Measurements from ENCODE around the gene TRAPPC3. TPM values are rescaled to one million over a fixed set of nuclear protein-coding genes. Genes with fewer than 3 reads are reported as not detected.

TRAPPC3 gene
- total and polyA plus RNA-seq, 4 donors: 59.7 to 83.4 (median 80.9) TPM

GRCh38 chr1:36128126-36128904 is 21.0 kb downstream of the TRAPPC3 start:
- no peak overlapping the region for H3K4me3 ChIP-seq (ENCODE audit: low read depth, low read length)

GRCh38 chr1:36126797-36127500 is 22.3 kb downstream of the TRAPPC3 start:
- no peak for DNase-seq (ENCODE audit: low read depth in 4 of 6, low spot score in 6 of 6)
- Histone ChIP-seq H3K36me3 (ENCODE audit: control insufficient read depth, insufficient read depth, low read length) (no peaks in the 10 kb centered on the region), H3K4me3 (ENCODE audit: low read depth, low read length) (no peak overlapping the region), H3K9me3 (ENCODE audit: control insufficient read depth, insufficient read depth, low read length) (no peaks in the 10 kb centered on the region), H3K27ac (ENCODE audit: low read depth, low read length) (no peak overlapping the region), H3K4me1 (ENCODE audit: control insufficient read depth, insufficient read depth, low read length) (peaks cover 25% of the 10 kb centered on the region), H3K27me3 (ENCODE audit: control insufficient read depth, insufficient read depth, low read length) (peaks cover 30% of the 10 kb centered on the region)
- 65% methylated on average over 5 of the region's 7 CpGs for WGBS (ENCODE audit: insufficient coverage)

More at GRCh38 chr1:36128126-36128904, 21.0 kb downstream of the TRAPPC3 start:
- Histone ChIP-seq H3K4me1 (ENCODE audit: control insufficient read depth, insufficient read depth, low read length) (peaks cover 21% of the 10 kb centered on the region), H3K36me3 (ENCODE audit: control insufficient read depth, insufficient read depth, low read length) (no peaks in the 10 kb centered on the region), H3K9me3 (ENCODE audit: control insufficient read depth, insufficient read depth, low read length) (no peaks in the 10 kb centered on the region), H3K27ac (ENCODE audit: low read depth, low read length) (no peak overlapping the region), H3K27me3 (ENCODE audit: control insufficient read depth, insufficient read depth, low read length) (peaks cover 25% of the 10 kb centered on the region)
- WGBS (ENCODE audit: insufficient coverage): 84% methylated on average over 9 of the region's 11 CpGs
- no peak for DNase-seq (ENCODE audit: low read depth in 4 of 6, low spot score in 6 of 6)

- Histone ChIP-seq H3K36me3 (ENCODE audit: control insufficient read depth, insufficient read depth, low read length) (no peaks in the 10 kb centered on the region), H3K27me3 (ENCODE audit: control insufficient read depth, insufficient read depth, low read length) (peaks cover 30% of the 10 kb centered on the region), H3K4me1 (ENCODE audit: control insufficient read depth, insufficient read depth, low read length) (peaks cover 25% of the 10 kb centered on the region), H3K4me3 (ENCODE audit: low read depth, low read length) (no peak overlapping the region), H3K27ac (ENCODE audit: low read depth, low read length) (peak overlapping the region; percentile 52), H3K9me3 (ENCODE audit: control insufficient read depth, insufficient read depth, low read length) (no peaks in the 10 kb centered on the region)
- WGBS (ENCODE audit: insufficient coverage): 77% methylated on average over 21 of the region's 21 CpGs
- no peak for DNase-seq (ENCODE audit: low read depth in 4 of 6, low spot score in 6 of 6)
Measured at GRCh38 chr1:36126005-36126716, 23.1 kb downstream of the TRAPPC3 start.

GRCh38 chr1:36125129-36125991 is 23.9 kb downstream of the TRAPPC3 start, which contains the start of gene COL8A2:
Gene COL8A2, minus strand, starts transcription at chr1:36125222. Its CDS starts 24,980 bp downstream, at chr1:36100242.
- no peak for DNase-seq (ENCODE audit: low read depth in 4 of 6, low spot score in 6 of 6)
- Histone ChIP-seq H3K4me1 (ENCODE audit: control insufficient read depth, insufficient read depth, low read length) (peaks cover 25% of the 10 kb centered on the region), H3K4me3 (ENCODE audit: low read depth, low read length) (peak within 1 kb of the TSS; percentile 21), H3K27me3 (ENCODE audit: control insufficient read depth, insufficient read depth, low read length) (peaks cover 30% of the 10 kb centered on the region), H3K9me3 (ENCODE audit: control insufficient read depth, insufficient read depth, low read length) (no peaks in the 10 kb centered on the region), H3K27ac (ENCODE audit: low read depth, low read length) (peak within 1 kb of the TSS; percentile 52), H3K36me3 (ENCODE audit: control insufficient read depth, insufficient read depth, low read length) (no peaks in the 10 kb centered on the region)
- 8% methylated on average over 76 of the region's 77 CpGs for WGBS (ENCODE audit: insufficient coverage)

- H3K4me3 ChIP-seq (ENCODE audit: low read depth, low read length): peak overlapping the region; percentile 21
- WGBS (ENCODE audit: insufficient coverage): 5% methylated on average over 30 of the region's 42 CpGs
Measured at GRCh38 chr1:36124404-36125128, 24.7 kb downstream of the TRAPPC3 start.

GRCh38 chr1:36123356-36123755 is 25.9 kb downstream of the TRAPPC3 start:
- DNase-seq (ENCODE audit: low read depth in 4 of 6, low spot score in 6 of 6): peak in 1 of 6 donors; percentile 50
- Histone ChIP-seq H3K36me3 (ENCODE audit: control insufficient read depth, insufficient read depth, low read length) (no peaks in the 10 kb centered on the region), H3K4me3 (ENCODE audit: low read depth, low read length) (no peak overlapping the region), H3K27me3 (ENCODE audit: control insufficient read depth, insufficient read depth, low read length) (peaks cover 30% of the 10 kb centered on the region), H3K4me1 (ENCODE audit: control insufficient read depth, insufficient read depth, low read length) (peaks cover 39% of the 10 kb centered on the region), H3K9me3 (ENCODE audit: control insufficient read depth, insufficient read depth, low read length) (no peaks in the 10 kb centered on the region), H3K27ac (ENCODE audit: low read depth, low read length) (peak overlapping the region; percentile 42)
- 60% methylated on average over 7 of the region's 8 CpGs for WGBS (ENCODE audit: insufficient coverage)

More at GRCh38 chr1:36124404-36125128, 24.7 kb downstream of the TRAPPC3 start:
- Histone ChIP-seq H3K27me3 (ENCODE audit: control insufficient read depth, insufficient read depth, low read length) (peaks cover 30% of the 10 kb centered on the region), H3K27ac (ENCODE audit: low read depth, low read length) (no peak overlapping the region), H3K9me3 (ENCODE audit: control insufficient read depth, insufficient read depth, low read length) (no peaks in the 10 kb centered on the region), H3K36me3 (ENCODE audit: control insufficient read depth, insufficient read depth, low read length) (no peaks in the 10 kb centered on the region), H3K4me1 (ENCODE audit: control insufficient read depth, insufficient read depth, low read length) (peaks cover 29% of the 10 kb centered on the region)
- no peak for DNase-seq (ENCODE audit: low read depth in 4 of 6, low spot score in 6 of 6)

- DNase-seq (ENCODE audit: low read depth in 4 of 6, low spot score in 6 of 6): no peak
- H3K9me3 ChIP-seq (ENCODE audit: control insufficient read depth, insufficient read depth, low read length): no peaks in the 10 kb centered on the region
- H3K27ac ChIP-seq (ENCODE audit: low read depth, low read length): no peak overlapping the region
- WGBS (ENCODE audit: insufficient coverage): 77% methylated on average over 12 of the region's 12 CpGs
- no peaks in the 10 kb centered on the region for H3K36me3 ChIP-seq (ENCODE audit: control insufficient read depth, insufficient read depth, low read length)
- H3K4me3 ChIP-seq (ENCODE audit: low read depth, low read length): no peak overlapping the region
- H3K4me1 ChIP-seq (ENCODE audit: control insufficient read depth, insufficient read depth, low read length): peaks cover 42% of the 10 kb centered on the region
- peaks cover 30% of the 10 kb centered on the region for H3K27me3 ChIP-seq (ENCODE audit: control insufficient read depth, insufficient read depth, low read length)
Measured at GRCh38 chr1:36122062-36123030, 26.9 kb downstream of the TRAPPC3 start.

- no peaks in the 10 kb centered on the region for H3K9me3 ChIP-seq (ENCODE audit: control insufficient read depth, insufficient read depth, low read length)
- peaks cover 52% of the 10 kb centered on the region for H3K4me1 ChIP-seq (ENCODE audit: control insufficient read depth, insufficient read depth, low read length)
- H3K27ac ChIP-seq (ENCODE audit: low read depth, low read length): no peak overlapping the region
- peaks cover 3% of the 10 kb centered on the region for H3K36me3 ChIP-seq (ENCODE audit: control insufficient read depth, insufficient read depth, low read length)
- peaks cover 14% of the 10 kb centered on the region for H3K27me3 ChIP-seq (ENCODE audit: control insufficient read depth, insufficient read depth, low read length)
- 67% methylated on average over 7 of the region's 9 CpGs for WGBS (ENCODE audit: insufficient coverage)
- DNase-seq (ENCODE audit: low read depth in 4 of 6, low spot score in 6 of 6): no peak
- no peak overlapping the region for H3K4me3 ChIP-seq (ENCODE audit: low read depth, low read length)
Measured at GRCh38 chr1:36119456-36119855, 29.8 kb downstream of the TRAPPC3 start.

Data from spinal cord (tissue), 10 donors.